Pancreas (tissue), 10 donors: ENCODE data around the gene MAFF. TPM values are rescaled to one million over a fixed set of nuclear protein-coding genes. Genes with fewer than 3 reads are reported as not detected.
A peak's percentile ranks its signal among the peaks of the same experiment; 100 is the strongest.
"Not testable (repeated sequence)": the region's sequence is repeated elsewhere in the genome, so short reads cannot be mapped to it uniquely, and the experiment has no call there.

ENCODE experiments used
- ATAC-seq, 4 donors: fragments of 200-7000 bp; cut with Tn5 transposase; one replicate each; pipeline versions ENCODE4 v1.8.0 to v1.9.1; 2020; ENCODE audit warnings: mild to moderate bottlenecking in 4 of 4, moderate library complexity in 4 of 4
- DNase-seq, 6 donors: peaks; one replicate each; pipeline ENCODE4 v3.0.0-alpha.2; 2020
- FAIRE-seq: peaks from 2 replicates; lab custom pipeline; 2012; peaks lifted over from hg19 to GRCh38; lab: Jason Lieb, UNC
- H3K27ac ChIP-seq, 4 donors: fragments of 200-600 bp; sonication (generic); 1 replicate in 3 of 4; 2 replicates in 1 of 4; pipeline versions ENCODE4 v1.5.0 to v1.8.0; 2020
- H3K27me3 ChIP-seq, 4 donors: fragments of 200-600 bp; one replicate each; pipeline ENCODE4 v1.8.0; 2021
- H3K36me3 ChIP-seq, 3 donors: fragments of 200-600 bp; sonication (generic) in 1 of 3; one replicate each; pipeline versions ENCODE4 v1.5.0 to v1.8.0; 2020 to 2021
- H3K4me1 ChIP-seq, 3 donors: fragments of 200-600 bp; one replicate each; pipeline ENCODE4 v1.8.0; 2021
- H3K4me3 ChIP-seq, 4 donors: fragments of 200-600 bp; sonication (generic) in 2 of 4; one replicate each; pipeline versions ENCODE4 v1.5.0 to v1.8.0; 2020 to 2021
- H3K9me3 ChIP-seq, 4 donors: fragments of 200-600 bp; one replicate each; pipeline ENCODE4 v1.8.0; 2021
- WGBS, 2 donors: extraction: QIAGEN DNeasy Blood & Tissue Kit; methylation state at CpG; one replicate each; pipeline ENCODE4 v1.1.7; 2013; 5-methylcytosine and 5-hydroxymethylcytosine counted together
- intact Hi-C, 3 donors: fragments of 100-400 bp; cut with DNase I; formaldehyde crosslinking; loops; one replicate each; pipeline versions ENCODE4 v1.11.1 to v1.14.2; 2022
- polyA plus RNA-seq, 2 donors: library from polyadenylated mRNA; stranded (reverse); fragments of 200-250 nt; gene quantifications; one replicate each; pipeline ENCODE4 v1.2.3, GENCODE V29; 2013
- total RNA-seq, 6 donors: library from RNA; stranded (reverse); fragmentation: NEBNext Ultra II Directional in 4 of 6; extraction: Animal tissue kit (Norgen Biotek cat#: 25700) in 4 of 6; gene quantifications; one replicate each; pipeline versions ENCODE4 v1.2.1 to v1.2.4, GENCODE V29; 2021 to 2023
- TF ChIP-seq, protein P1 (sequence below), 4 donors: fragments of 200-600 bp; sonication (generic) in 3 of 4; IDR thresholded peaks; one replicate each; pipeline versions ENCODE4 v1.5.0 to v1.8.0; 2021; ENCODE audit warnings: antibody characterized with exemption in 4 of 4
- donor health status: healthy with polysubstance abuse.
- donor health status: DM: no; HTN: no; CAD: no; lungs with moderate emphysema.
- donor health status: DM: no; HTN: no; CAD: no.
- donor health status: control.
- donor health status: control.
- donor health status: Bipolar disorder and iron deficiency.
- donor health status: DM: yes; HTN: yes; CAD: no.
- donor health status: DM: no; HTN: no; CAD: no.
- donor health status: DM: no; HTN: no; CAD: no.
- donor health status: DM: yes; HTN: yes; CAD: no.

Gene MAFF
- total and polyA plus RNA-seq, 8 donors, result 3.4 to 16.7 (median 7.7) TPM

DNA sequence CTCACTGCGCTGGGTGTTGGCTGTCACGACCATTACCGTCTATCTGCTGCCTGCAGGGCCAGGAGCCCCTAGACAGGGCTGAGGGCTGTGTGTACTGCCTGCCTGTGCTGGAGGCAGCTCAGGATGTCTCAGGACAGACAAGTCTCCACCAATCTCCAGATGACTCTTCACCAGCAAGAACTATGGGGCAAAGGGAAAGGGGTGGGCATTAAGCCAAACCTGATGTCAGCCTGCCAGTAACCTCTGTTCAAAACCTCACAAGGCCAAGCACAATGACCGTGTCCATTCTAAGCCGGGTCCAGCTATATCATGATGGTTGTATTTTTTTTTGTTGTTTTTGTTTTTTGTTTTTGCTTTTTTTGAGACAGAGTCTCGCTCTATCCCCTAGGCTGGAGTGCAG lies 31.6 kb downstream of the MAFF start:
- Histone ChIP-seq H3K4me3 (no peak overlapping the region), H3K27me3 (no peaks in the 10 kb centered on the region), H3K4me1 (peaks cover 1 to 13% (median 3%) of the 10 kb centered on the region in 3 donors), H3K9me3 (no peaks in the 10 kb centered on the region), H3K36me3 (peaks cover 0 to 13% (median 0%) of the 10 kb centered on the region in 3 donors), H3K27ac (no peak overlapping the region)
- TF ChIP-seq, protein P1, sequence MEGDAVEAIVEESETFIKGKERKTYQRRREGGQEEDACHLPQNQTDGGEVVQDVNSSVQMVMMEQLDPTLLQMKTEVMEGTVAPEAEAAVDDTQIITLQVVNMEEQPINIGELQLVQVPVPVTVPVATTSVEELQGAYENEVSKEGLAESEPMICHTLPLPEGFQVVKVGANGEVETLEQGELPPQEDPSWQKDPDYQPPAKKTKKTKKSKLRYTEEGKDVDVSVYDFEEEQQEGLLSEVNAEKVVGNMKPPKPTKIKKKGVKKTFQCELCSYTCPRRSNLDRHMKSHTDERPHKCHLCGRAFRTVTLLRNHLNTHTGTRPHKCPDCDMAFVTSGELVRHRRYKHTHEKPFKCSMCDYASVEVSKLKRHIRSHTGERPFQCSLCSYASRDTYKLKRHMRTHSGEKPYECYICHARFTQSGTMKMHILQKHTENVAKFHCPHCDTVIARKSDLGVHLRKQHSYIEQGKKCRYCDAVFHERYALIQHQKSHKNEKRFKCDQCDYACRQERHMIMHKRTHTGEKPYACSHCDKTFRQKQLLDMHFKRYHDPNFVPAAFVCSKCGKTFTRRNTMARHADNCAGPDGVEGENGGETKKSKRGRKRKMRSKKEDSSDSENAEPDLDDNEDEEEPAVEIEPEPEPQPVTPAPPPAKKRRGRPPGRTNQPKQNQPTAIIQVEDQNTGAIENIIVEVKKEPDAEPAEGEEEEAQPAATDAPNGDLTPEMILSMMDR (IDR thresholded peaks at IDR 0.05), result no peak
- intact Hi-C loops, result no loop called here
- FAIRE-seq (no peak), ATAC-seq (no peak), DNase-seq (no peak)
- 90 to 94% methylated on average over 6 of the region's 6 CpGs for WGBS, 2 donors

DNA sequence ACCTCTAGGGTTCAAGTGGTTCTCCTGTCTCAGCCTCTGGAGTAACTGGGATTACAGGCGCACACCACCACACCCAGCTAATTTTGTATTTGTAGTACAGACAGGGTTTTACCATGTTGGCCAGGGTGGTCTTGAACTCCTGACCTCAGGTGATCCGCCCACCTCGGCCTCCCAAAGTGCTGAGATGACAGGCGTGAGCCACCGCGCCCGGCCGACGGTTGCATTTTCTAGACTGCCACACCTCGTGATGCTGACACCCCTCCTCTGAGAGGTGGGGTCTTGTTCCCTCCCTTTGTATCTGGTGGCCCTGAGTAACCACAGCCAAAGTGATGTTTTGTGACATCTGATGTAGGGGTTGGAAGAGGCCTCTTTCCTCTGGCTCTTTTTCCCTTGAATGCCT lies 32.1 kb downstream of the MAFF start:
- intact Hi-C loops, H3K4me3 ChIP-seq, H3K27ac ChIP-seq, DNase-seq, H3K9me3 ChIP-seq, FAIRE-seq, H3K27me3 ChIP-seq, ATAC-seq: not testable (repeated sequence)
- WGBS, 2 donors, result 96 to 98% methylated on average over 10 of the region's 10 CpGs
- Histone ChIP-seq H3K4me1 (peaks cover 5 to 13% (median 6%) of the 10 kb centered on the region in 3 donors), H3K36me3 (peaks cover 0 to 13% (median 0%) of the 10 kb centered on the region in 3 donors)

DNA sequence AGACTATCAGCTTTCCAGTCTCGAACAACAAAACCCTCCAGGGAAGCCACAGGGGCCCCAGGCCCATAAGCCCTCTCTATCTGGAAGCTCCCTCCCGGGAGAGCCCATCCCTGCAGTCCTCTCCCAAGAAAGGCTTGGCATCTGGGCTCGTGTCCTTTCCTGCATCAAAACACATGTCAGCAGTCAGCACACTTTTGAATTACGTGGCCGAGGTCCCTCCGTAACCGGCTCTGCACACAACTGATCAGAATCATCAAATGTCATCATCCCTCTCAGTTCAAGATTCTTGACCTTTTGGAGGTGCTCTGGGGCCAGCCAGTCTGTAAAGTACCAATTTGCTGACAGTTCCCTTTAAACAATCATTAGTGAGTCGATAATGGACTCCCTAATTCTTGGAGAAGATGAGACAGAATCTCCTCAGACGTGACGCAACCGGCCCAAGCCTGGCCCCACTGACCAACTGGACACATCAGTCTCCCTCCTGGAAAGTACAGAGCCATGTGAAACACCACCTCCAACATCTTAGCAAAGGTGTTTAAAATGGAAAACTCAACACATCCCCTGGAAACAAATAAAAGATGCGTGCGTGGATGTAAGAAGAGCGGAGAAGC lies 33.6 kb downstream of the MAFF start:
- WGBS, 2 donors, result 91% methylated on average over 14 of the region's 14 CpGs
- intact Hi-C loops, result no loop called here
- no peak for FAIRE-seq
- no peak for ATAC-seq
- H3K27ac ChIP-seq, result no peak overlapping the region
- H3K4me3 ChIP-seq, result no peak overlapping the region
- no peak for DNase-seq
- no peaks in the 10 kb centered on the region for H3K27me3 ChIP-seq
- H3K4me1 ChIP-seq, result peaks cover 11 to 23% (median 12%) of the 10 kb centered on the region in 3 donors
- peaks cover 0 to 12% (median 0%) of the 10 kb centered on the region in 3 donors for H3K36me3 ChIP-seq
- TF ChIP-seq, protein P1 (IDR thresholded peaks at IDR 0.05), result no peak
- no peaks in the 10 kb centered on the region for H3K9me3 ChIP-seq

DNA sequence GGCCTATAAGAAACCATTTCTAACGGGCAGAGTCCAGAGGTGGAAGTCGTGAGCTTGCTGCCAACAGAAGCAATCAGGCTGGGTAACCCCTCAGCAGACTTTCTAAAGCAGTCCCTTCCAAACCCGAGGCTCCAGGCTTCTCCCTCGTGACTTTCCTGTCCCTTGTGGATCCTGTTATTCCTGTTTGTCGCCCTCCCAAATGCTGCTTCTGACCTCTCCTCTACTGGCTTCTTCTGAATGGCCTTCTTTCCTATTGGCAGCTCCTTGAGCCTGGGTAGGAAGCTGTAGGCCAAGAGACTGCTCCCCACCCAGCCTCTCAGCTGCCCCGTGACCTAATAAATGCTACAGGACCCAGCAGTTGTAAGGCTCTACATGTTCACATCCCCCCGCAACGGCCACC lies 35.0 kb downstream of the MAFF start:
- ATAC-seq (no peak), FAIRE-seq (no peak), DNase-seq (no peak)
- intact Hi-C loops, result no loop called here
- WGBS, 2 donors, result 62 to 74% methylated on average over 8 of the region's 8 CpGs
- TF ChIP-seq, protein P1 (IDR thresholded peaks at IDR 0.05), result no peak
- H3K27me3 ChIP-seq, result no peaks in the 10 kb centered on the region
- H3K4me3 ChIP-seq, result no peak overlapping the region
- H3K4me1 ChIP-seq, result peaks cover 11 to 24% (median 12%) of the 10 kb centered on the region in 3 donors
- H3K36me3 ChIP-seq, result no peaks in the 10 kb centered on the region
- H3K27ac ChIP-seq, result no peak overlapping the region
- H3K9me3 ChIP-seq, result no peaks in the 10 kb centered on the region

DNA sequence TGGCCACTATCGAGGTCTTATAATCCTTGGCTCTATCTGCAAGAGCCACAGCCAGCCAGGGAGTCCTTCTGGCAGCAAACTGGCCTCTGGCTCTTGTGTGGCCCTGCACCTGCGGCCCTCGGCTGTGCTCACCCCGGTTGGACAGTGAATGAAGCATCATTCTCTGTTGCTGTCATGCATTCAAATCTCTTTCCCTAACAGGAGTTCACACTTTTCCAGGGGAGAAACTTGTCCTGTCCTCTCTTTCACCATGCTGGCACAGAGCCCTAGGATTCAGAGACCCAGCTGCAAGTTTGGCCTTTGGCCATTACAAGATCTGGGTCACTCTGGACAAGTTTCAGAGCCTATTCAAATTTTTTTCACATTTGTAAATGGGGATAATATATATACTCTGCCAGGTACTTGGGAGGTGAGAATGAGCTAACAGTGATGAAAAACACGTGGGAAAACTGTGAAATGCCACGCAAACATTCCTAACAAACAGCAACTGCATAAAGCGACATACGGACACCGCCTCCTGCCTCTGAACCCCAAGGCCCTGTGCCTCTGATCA lies 36.8 kb downstream of the MAFF start:
- DNase-seq (peak in 3 of 6 donors; percentile 54 to 70 (median 61)), ATAC-seq (peak; percentile 1 to 44 (median 35)), FAIRE-seq (no peak)
- Histone ChIP-seq H3K27me3 (no peaks in the 10 kb centered on the region), H3K4me1 (peaks cover 11 to 24% (median 12%) of the 10 kb centered on the region in 3 donors), H3K36me3 (no peaks in the 10 kb centered on the region), H3K9me3 (no peaks in the 10 kb centered on the region), H3K27ac (peak overlapping the region in 2 of 4 donors; percentile 69 to 78), H3K4me3 (no peak overlapping the region)
- WGBS, 2 donors, result 37 to 38% methylated on average over 9 of the region's 9 CpGs
- TF ChIP-seq, protein P1 (IDR thresholded peaks at IDR 0.05), result no peak
- intact Hi-C loops, result no loop called here
